GM18498 (cell line): ENCODE measurements around the gene CASP7.
"Not testable (repeated sequence)": the region's sequence is repeated elsewhere in the genome, so short reads cannot be mapped to it uniquely, and the experiment has no call there.

Experiments
- ATAC-seq: cut with Tn5 transposase; IDR thresholded peaks from one replicate; pipeline ENCODE4 v1.9.1; 2021; ENCODE audit warnings: mild to moderate bottlenecking, moderate library complexity; ENCODE audit not compliant: unreplicated experiment

Gene CASP7

DNA sequence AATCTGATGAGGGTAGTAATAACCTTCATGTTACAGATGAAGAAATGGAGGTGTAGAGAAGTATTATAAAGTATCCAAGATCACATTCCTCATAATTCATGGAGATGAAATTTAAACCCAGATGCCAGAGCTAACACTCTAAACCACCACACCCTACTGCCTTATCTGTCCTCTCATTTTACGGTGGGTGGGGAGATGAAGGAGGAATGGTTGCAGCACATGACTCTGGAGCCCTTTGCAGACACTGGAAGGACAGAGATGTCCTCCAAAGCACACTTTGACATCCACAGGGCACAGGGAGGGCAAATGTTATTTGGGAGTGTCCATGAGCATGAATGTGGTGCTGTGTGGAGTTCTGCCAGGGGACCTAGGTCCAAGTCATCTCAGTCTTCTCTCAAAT is 72.8 kb downstream of the CASP7 start:
- no peak for ATAC-seq

DNA sequence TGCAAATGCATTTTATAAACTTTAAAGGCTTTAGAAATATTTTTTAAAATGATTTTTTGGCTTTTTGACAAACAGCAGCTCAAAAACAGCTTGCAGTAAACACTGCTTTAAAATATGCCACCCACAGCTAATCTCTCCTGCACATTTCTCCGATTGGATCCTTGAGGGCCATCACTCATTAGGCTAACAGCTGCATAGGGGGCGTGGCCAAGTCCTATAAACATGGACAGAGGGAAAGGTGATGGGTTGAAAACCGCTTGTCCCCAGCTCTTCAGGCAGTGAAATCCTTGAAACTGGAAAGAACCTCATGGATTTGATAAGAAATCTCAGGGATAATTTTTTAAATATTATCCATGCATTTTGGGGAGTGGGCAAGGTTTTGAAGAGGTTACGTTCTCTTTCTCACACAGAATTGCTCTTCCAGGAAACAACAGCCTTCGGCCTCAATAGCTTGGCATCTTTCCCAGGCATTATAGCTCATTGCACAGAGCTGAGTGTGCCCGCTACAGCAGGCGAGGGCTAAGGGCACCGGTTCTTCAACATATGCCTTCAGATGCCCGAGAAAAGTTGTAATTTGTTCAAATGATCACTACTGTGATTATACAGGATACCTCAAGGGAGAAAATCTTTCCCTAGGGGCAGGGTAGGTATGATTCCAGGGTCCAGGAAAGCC is 73.4 kb downstream of the CASP7 start:
- ATAC-seq = no peak

DNA sequence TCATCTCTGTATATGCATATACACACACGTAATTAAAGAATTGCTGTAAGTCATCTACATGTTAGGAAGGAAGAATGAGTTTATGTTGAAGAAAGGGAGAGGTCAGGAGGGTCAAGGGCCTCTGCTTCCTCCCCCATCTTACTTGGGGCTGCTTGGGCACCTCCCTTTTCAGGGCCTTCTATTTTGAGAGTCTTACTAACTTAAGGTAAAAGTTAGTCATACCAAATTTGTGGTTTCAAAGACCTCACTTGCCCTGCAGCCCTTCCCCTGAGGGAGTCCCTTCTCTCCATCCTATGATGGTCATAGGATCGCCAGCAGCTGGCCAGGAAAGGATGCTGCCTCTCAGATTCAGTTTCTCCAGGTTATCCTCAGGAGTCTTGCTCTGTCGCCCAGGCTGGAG is 74.4 kb downstream of the CASP7 start:
- ATAC-seq = no peak

DNA sequence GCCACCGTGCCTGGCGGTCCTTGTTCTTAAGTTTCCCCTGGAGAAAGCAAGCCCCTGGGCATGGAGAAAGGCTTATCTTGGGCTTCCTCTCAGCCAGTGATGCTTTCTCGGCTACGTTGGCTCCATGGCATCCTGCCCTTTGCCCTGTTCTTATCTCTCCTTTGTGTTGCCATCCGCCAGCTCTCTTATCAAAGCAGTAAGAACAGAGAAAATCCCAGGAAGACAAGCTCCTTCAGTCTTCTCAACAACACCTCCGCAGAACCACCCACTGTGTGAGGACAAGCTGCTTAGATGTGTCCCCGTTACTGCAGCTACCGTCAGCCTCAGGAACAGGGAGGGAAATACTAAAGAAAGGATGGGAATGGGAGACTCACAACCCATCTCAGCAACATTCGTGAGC is 75.1 kb downstream of the CASP7 start:
- no peak for ATAC-seq

DNA sequence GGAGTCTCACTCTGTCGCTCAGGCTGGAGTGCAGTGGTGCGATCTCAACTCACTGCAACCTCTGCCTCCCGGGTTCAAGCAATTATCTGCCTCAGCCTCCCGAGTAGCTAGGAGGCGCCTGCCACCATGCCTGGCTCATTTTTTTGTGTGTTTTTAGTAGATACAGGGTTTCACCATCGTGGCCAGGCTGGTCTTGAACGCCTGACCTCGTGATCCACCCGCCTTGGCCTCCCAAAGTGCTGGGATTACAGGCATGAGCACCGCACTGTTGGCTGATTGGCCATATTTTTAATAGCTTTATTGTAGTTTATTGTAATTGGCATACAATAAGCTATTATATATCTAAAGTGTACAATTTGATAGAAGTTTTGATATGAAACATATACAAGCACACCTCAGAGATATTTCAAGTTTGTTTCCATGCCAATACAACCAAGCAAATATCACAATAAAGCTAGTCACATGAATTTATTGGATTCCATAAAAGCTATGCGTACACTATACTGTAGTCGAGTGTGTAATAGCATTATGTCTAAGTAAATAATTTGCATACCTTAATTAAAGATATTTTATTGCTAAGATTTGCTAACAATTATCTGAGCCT is 77.3 kb downstream of the CASP7 start:
- ATAC-seq = no peak

DNA sequence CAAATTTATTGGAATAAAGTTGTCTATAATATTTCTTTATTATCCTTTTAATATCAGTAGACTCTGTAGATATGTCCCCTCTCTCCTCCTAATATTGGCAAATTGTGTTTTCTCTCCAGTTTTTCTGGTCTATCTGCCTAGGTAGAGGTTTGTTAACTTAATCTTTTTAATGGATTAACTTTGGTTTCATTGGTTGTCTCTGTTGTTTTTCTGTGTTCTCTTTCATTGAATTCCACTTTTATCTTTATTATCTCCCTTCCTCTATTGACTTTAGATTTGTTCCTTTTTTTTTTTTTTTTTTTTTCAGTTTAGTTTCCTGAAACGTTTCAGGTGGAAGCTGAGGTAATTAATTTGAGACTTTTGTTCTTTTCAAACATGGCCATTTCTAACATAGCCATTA is 82.4 kb downstream of the CASP7 start:
- ATAC-seq = no peak

DNA sequence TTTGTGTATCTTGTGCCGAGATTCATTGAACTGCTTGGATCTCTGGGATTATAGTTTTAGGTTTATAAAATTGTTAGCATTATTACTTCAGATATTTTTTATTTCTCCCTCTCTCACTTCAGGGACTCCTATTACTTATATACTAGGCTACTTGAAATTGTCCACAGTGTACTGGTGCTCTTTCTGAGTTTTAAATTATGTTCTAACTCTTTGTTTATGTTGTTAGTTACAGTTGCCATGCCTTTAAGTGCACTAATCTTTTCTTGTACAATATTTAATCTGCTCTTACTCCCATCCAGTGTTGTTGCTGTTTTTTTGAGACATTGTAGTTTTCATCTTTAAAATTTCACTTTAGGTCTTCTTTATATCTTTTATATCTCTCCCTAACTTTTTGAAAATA is 84.9 kb downstream of the CASP7 start:
- no peak for ATAC-seq

DNA sequence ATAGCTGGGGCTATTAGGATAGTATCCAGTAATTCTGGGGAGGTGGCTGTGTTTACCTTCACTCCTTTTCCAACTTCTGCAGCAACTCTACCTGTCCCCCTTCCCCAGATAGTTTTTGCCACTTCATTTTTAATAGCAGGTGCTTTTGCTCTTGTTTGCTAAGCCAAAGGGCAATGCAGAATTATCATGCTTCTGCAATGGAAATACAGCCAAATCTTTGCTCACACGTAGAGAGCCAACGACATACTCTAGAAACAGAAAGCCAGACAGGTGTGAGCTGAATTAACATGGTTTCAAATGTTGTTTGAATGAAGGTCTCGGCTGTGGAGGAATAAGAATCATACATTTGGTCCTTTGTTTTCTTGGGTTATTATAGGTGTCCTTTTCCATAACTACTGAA is 86.2 kb downstream of the CASP7 start:
- no peak for ATAC-seq

DNA sequence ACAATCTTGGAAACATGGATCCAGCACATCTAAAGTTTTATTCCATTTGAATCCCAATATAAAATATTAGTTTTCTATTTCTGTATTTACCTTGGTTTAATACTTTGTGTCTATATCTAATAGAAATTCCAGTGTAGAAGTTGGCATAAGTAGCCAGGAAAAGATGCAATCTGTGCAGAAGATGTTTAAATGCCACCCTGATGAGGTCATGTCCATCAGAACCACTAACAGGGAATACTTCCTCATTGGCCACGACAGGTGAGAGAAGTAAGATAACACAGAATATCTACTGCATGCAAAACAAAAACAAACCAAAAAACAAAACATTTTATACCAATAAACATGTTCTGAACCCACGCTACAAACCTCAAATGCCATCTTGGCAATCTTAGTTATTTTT is 87.5 kb downstream of the CASP7 start:
- no peak for ATAC-seq

DNA sequence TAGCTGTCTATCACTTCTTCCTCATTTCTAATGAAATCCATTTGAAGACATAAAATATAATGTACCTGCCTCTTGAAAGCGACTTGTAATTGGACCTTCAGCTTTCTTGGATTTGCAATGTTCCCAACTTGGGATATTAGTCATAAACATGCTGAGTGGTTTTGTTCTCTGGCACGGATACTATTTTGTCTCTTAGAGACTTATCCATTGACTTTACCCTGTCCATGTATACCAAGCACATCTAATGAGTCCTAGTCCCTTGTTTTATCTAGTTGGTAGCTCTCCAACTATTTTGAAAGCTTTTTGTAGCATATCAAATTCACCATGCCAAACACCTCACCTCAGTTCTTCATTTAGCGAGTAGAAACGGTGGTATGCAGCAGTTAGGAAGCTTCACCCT is 90.6 kb downstream of the CASP7 start:
- no peak for ATAC-seq

DNA sequence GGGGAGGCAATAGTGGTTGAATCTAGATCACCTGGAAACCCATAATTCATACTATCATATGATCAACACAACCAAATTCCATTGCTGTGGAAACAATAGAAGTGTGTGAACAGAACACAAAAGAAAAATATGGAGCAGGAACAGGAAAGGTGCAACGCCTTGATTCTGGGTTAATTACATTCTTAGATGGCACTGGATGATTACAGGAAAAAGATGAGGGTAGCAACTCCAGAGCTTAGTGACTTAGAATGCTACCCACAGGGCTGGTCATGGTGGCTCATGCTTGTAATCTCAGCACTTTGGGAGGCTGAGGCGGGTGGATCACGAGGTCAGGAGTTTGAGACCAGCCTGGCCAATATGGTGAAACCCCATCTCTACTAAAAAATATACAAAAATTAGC is 91.4 kb downstream of the CASP7 start:
- not testable (repeated sequence) for ATAC-seq

DNA sequence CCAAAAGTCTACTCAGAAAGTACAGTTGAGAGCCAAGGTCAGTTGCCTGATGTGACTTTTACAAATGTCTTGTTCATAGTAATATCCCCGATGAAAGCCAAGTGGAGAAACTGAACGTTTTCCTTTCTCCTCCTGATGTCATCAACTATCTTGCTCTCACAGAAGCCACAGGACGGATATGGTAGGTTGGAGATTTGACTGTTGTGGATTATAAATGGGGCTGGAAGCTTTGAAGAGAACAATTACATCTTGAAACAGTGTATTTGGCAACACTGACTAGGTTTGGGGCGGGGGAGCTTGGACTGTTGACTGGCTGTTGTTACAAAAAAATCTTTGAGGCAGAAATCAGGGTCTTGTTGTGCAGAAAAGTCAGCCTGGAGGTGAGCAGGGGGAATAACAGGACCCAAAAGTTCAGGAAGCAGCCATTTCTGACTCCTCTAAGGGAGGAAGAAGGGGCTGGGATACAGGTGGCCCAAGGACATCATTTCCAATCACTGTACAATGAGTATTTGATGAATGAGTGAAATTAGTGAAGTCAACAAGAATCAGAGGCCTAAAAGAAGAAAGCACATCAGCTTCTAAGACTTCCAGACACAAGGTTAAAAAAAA is 96.1 kb downstream of the CASP7 start:
- ATAC-seq = no peak

DNA sequence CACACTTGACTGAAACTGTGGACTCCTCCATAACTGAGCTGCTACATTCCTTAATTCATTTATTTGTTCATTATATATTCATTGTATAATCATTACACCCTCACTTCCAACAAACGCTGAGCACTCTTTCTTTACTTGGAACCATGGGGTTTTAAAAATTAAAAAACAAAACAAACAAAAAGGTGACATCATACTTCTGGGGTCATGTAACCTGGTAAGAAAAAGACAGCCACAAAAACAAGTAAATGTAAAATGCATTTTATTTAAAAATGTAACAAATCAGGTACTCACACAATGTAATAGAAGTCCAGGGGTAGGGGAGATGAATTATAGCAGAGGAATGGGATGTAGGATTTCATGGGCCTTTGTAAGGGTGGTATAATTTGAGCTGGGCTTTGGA is 96.8 kb downstream of the CASP7 start:
- no peak for ATAC-seq
